AG04450 (cell line): ENCODE data around the gene PGLYRP3. TPM values are rescaled to one million over a fixed set of nuclear protein-coding genes. Genes with fewer than 3 reads are reported as not detected.
"Not testable (repeated sequence)": the region's sequence is repeated elsewhere in the genome, so short reads cannot be mapped to it uniquely, and the experiment has no call there.

Source experiments
- CTCF ChIA-PET: fragments of 300-600, 350-600 bp; formaldehyde crosslinking; extraction: SDS; loops from one replicate; lab custom pipeline; 2022; ENCODE audit warnings: antibody characterized with exemption, inconsistent platforms; lab: Charles Lee
- POLR2A ChIA-PET: fragments of 350-600 bp; formaldehyde crosslinking; extraction: SDS; loops from one replicate; lab custom pipeline; 2021; ENCODE audit warnings: antibody characterized with exemption, inconsistent platforms; lab: Yijun Ruan, JAX
- DNase-seq: peaks from one replicate; pipeline ENCODE4 v3.0.0-alpha.2; 2011; ENCODE audit warnings: low read depth, low spot score
- H3K27ac ChIP-seq: one replicate; pipeline ENCODE4 v1.5.1; 2012; ENCODE audit warnings: low read depth, low read length, control low read depth
- H3K27me3 ChIP-seq: one replicate; pipeline ENCODE4 v1.6.0; 2012; ENCODE audit warnings: low read length; ENCODE audit not compliant: control insufficient read depth, insufficient read depth
- H3K4me3 ChIP-seq: 2 replicates; pipeline ENCODE4 v1.5.1; 2011; ENCODE audit warnings: mild to moderate bottlenecking, low read depth, low read length, control low read depth
- H3K9me3 ChIP-seq: 2 replicates; pipeline ENCODE4 v1.5.1; 2012; ENCODE audit warnings: low read length; ENCODE audit not compliant: control insufficient read depth, insufficient read depth
- polyA plus RNA-seq: library from polyadenylated mRNA; depleted of rRNA; stranded (reverse); fragments of >200 nt; gene quantifications from 2 replicates; pipeline ENCODE4 v1.2.3, GENCODE V29; 2011
- TF ChIP-seq, protein P1 (sequence below): IDR thresholded peaks from 2 replicates; pipeline ENCODE4 v1.5.1; 2011; ENCODE audit warnings: low read depth, low read length, control low read depth, inconsistent platforms

The PGLYRP3 gene
- polyA plus RNA-seq, 1 experiment = not detected

DNA sequence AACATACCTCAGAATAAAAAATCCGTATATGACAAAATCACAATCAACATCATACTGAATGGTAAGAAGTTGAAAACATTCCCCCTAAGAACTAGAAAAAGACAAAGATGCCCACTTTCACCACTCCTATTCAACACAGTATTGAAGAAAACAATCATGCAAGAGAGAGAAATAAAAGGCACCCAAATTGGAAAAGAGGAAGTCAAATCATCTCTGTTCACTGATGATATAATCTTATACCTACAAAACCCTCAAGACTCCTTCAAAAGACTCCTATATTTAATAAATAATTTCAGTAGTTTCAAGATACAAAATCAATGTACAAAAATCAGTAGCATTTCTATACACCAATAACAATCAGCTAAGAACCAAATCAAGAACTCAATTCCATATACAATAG is 21.1 kb upstream of the PGLYRP3 start:
- TF ChIP-seq, protein P1, sequence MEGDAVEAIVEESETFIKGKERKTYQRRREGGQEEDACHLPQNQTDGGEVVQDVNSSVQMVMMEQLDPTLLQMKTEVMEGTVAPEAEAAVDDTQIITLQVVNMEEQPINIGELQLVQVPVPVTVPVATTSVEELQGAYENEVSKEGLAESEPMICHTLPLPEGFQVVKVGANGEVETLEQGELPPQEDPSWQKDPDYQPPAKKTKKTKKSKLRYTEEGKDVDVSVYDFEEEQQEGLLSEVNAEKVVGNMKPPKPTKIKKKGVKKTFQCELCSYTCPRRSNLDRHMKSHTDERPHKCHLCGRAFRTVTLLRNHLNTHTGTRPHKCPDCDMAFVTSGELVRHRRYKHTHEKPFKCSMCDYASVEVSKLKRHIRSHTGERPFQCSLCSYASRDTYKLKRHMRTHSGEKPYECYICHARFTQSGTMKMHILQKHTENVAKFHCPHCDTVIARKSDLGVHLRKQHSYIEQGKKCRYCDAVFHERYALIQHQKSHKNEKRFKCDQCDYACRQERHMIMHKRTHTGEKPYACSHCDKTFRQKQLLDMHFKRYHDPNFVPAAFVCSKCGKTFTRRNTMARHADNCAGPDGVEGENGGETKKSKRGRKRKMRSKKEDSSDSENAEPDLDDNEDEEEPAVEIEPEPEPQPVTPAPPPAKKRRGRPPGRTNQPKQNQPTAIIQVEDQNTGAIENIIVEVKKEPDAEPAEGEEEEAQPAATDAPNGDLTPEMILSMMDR = no peak
- no peak for DNase-seq
- H3K27me3 ChIP-seq = no peaks in the 10 kb centered on the region
- no peak overlapping the region for H3K27ac ChIP-seq
- POLR2A ChIA-PET = no interaction called here
- no peaks in the 10 kb centered on the region for H3K9me3 ChIP-seq
- CTCF ChIA-PET = no interaction called here
- no peak overlapping the region for H3K4me3 ChIP-seq

DNA sequence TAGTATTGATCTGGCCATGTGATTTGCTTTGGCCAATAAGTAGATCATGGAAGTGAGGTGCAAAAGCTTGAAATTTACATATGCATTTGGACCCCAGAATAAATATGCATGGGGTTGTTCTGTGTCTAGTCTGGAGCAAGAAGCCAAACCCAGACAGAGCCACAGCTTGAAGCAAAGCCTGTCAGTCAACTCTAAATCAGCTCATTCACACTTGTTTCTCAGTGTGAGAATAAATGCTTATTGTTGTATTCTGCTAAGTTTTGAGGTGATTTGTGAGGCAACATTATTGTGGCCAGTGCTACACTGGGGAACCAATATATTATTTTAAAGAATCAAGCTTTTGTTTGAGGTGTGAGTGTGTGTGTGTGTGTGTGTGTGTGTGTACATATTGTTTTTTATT is 12.2 kb upstream of the PGLYRP3 start:
- no peaks in the 10 kb centered on the region for H3K27me3 ChIP-seq
- no peak overlapping the region for H3K27ac ChIP-seq
- no peak for DNase-seq
- TF ChIP-seq, protein P1 = no peak
- H3K4me3 ChIP-seq = no peak overlapping the region
- no peaks in the 10 kb centered on the region for H3K9me3 ChIP-seq
- POLR2A ChIA-PET = no interaction called here
- CTCF ChIA-PET = no interaction called here

DNA sequence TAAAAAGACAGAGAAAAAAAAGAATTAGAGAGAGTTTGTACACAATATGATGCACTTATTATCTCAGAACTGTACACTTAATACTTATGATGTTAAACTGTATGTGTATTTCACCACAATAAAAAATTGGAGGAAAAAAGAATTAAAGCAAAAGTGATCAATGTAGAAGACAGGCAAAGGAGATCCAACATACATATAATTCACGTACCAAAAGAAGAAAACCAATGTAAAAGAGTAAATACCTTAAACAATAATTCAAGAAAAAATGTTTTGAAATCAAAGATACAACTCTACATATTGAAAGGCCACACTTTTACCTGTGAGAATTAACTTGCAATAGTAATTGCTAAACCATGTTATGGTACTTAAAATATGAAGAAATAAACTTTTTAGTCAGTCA is 9.8 kb upstream of the PGLYRP3 start:
- no peak overlapping the region for H3K4me3 ChIP-seq

DNA sequence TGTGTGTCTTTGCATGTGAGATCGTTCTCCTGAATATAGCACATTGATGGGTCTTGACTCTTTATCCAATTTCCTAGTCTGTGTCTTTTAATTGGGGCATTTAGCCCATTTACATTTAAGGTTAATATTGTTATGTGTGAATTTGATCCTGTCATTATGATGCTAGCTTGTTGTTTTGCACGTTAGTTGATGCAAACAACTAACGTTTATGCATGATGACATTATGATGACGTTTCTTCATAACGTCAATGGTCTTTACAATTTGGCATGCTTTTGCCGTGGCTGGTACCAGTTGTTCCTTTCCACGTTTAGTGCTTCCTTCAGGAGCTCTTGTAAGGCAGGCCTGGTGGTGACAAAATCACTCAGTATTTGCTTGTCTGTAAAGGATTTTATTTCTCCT is 5.4 kb upstream of the PGLYRP3 start:
- DNase-seq, H3K27ac ChIP-seq, H3K27me3 ChIP-seq, CTCF ChIA-PET, H3K9me3 ChIP-seq, POLR2A ChIA-PET, H3K4me3 ChIP-seq: not testable (repeated sequence)

More for the DNA sequence above, 9.8 kb upstream of the PGLYRP3 start:
- ChIA-PET CTCF (no interaction called here), POLR2A (no interaction called here)
- DNase-seq = no peak
- no peak overlapping the region for H3K27ac ChIP-seq
- TF ChIP-seq, protein P1 = no peak
- H3K27me3 ChIP-seq = no peaks in the 10 kb centered on the region
- no peaks in the 10 kb centered on the region for H3K9me3 ChIP-seq

DNA sequence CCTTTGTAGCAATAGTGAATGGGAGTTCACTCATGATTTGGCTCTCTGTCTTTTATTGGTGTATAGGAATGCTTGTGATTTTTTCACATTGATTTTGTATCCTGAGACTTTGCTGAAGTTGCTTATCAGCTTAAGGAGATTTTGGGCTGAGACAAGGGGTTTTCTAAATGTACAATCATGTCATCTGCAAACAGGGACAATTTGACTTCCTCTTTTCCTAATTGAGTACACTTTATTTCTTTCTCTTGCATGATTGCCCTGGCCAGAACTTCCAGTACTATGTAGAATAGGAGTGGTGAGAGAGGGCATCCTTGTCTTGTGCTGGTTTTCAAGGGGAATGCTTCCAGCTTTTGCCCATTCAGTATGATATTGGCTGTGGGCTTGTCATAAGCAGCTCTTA is 3.3 kb upstream of the PGLYRP3 start:
- H3K27me3 ChIP-seq, POLR2A ChIA-PET, H3K4me3 ChIP-seq, H3K9me3 ChIP-seq, H3K27ac ChIP-seq, CTCF ChIA-PET, DNase-seq: not testable (repeated sequence)

DNA sequence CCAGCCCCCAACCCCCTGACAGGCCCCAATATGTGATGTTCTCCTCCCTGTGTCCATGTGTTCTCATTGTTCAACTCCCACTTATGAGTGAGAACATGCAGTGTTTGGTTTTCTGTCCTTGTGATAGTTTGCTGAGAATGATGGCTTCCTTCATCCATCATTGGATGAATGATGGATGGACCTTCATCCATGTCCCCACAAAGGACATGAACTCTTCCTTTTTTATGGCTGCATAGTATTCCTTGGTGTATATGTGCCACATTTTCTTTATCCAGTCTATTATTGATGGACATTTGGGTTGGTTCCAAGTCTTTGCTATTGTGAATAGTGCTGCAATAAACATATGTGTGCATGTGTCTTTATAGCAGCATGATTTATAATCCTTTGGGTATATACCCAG is 1.6 kb upstream of the PGLYRP3 start:
- DNase-seq, H3K27ac ChIP-seq, H3K4me3 ChIP-seq, POLR2A ChIA-PET, H3K9me3 ChIP-seq, CTCF ChIA-PET, H3K27me3 ChIP-seq: not testable (repeated sequence)

DNA sequence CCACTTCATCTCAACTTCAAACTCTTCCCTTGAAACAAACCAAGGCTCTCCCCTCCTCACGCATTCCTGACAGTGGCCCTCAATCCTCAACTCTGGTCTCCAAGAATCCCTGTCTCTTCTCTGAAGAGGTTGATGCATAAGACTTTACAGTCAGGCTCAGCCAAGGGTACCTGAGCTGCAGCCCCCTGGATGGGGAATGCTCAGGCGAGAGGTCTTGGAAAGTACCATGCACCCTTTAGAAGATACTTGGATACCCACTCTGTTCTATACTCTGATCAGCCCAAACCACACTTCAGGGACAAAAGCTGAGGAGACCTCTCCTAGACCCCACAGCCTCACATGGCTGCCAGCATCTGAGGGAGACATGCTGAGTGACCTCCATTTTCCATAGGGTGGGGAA is 536 bp upstream of the PGLYRP3 start:
- ChIA-PET POLR2A (no interaction called here), CTCF (no interaction called here)
- no peak overlapping the region for H3K4me3 ChIP-seq
- no peaks in the 10 kb centered on the region for H3K27me3 ChIP-seq
- no peak overlapping the region for H3K27ac ChIP-seq
- H3K9me3 ChIP-seq = no peaks in the 10 kb centered on the region
- TF ChIP-seq, protein P1 = no peak
- no peak for DNase-seq
